ENCODE data around the gene THUMPD3. TPM values are rescaled to one million over a fixed set of nuclear protein-coding genes. Genes with fewer than 3 reads are reported as not detected.

The THUMPD3 gene
- total and polyA plus RNA-seq, 9 of the 15 experiments (the other 6 are each of a cell fraction or from before 2014, with no cell fraction given): 58.3 to 132 (median 113) TPM

DNA sequence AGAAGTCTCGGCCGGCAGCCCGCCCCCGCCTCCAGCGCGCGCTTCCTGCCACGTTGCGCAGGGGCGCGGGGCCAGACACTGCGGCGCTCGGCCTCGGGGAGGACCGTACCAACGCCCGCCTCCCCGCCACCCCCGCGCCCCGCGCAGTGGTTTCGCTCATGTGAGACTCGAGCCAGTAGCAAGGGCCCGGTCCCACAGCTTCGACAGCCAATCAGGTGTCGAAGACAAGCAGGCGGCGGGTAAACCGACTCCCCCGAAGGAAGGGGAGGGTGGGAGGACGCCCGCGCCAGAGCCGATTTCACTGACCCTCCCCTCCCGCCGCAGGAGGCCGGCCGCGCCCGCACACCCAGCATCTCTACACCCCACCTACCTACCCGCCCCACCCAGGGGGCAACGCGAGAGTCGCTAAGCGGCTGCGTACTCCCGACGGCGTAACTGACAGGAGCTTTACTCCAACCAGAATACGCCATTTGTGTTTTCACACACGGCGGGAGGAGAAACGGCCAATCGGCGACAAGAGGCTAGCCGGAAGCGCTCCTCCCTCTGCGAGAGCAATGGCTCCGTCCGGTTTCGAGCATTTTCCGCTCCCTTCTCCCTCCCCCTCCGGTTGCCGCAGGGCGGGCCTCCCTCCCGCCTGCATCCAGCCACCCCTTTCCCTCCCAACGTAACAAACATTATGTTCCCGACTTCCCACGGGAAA lies 33.9 kb downstream of the THUMPD3 start (continued):
- TF ChIP-seq, protein P1, sequence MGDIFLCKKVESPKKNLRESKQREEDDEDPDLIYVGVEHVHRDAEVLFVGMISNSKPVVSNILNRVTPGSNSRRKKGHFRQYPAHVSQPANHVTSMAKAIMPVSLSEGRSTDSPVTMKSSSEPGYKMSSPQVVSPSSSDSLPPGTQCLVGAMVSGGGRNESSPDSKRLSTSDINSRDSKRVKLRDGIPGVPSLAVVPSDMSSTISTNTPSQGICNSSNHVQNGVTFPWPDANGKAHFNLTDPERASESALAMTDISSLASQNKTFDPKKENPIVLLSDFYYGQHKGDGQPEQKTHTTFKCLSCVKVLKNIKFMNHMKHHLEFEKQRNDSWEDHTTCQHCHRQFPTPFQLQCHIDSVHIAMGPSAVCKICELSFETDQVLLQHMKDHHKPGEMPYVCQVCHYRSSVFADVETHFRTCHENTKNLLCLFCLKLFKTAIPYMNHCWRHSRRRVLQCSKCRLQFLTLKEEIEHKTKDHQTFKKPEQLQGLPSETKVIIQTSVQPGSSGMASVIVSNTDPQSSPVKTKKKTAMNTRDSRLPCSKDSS (IDR thresholded peaks at IDR 0.05; ENCODE audit: low read depth, partially characterized antibody): no peak
- TF ChIP-seq RHOXF2B (CRISPR knock-in tag; conservative IDR thresholded peaks at IDR 0.05) (0 out of 2 replicates have a peak, but pooled peaks have one; percentile 52), KAT7 (CRISPR knock-in tag; IDR thresholded peaks at IDR 0.05; ENCODE audit: borderline replicate concordance) (peak; percentile 76; the same call in 1 of the 2 replicates), RNF2 (IDR thresholded peaks at IDR 0.05) (peak; percentile 98), ZNF311 (CRISPR knock-in tag; IDR thresholded peaks at IDR 0.05) (no peak), NCOA2 (IDR thresholded peaks at IDR 0.05; ENCODE audit: partially characterized antibody in 2 of 2) (no peak), ZNF444 (CRISPR knock-in tag; IDR thresholded peaks at IDR 0.05) (peak; percentile 62; the same call in 1 of the 2 replicates), RB1 (IDR thresholded peaks at IDR 0.05; ENCODE audit: low read depth) (peak; percentile 87), BRF1 (IDR thresholded peaks at IDR 0.05; ENCODE audit: borderline replicate concordance, extremely low read depth, insufficient read length) (no peak), ETV6 (IDR thresholded peaks at IDR 0.05; ENCODE audit: borderline replicate concordance in 1 of 2, low read depth in 2 of 2, low read length in 1 of 2) (no peak; a peak in 1 of 4 replicates), ETV6 (CRISPR knock-in tag; IDR thresholded peaks at IDR 0.05; ENCODE audit: borderline replicate concordance) (peak; percentile 72; the same call in 1 of the 2 replicates), ETV5 (CRISPR knock-in tag; IDR thresholded peaks at IDR 0.05; ENCODE audit: low read depth) (no peak; the same call in 1 of the 2 replicates), HNRNPUL1 (IDR thresholded peaks at IDR 0.05; ENCODE audit: low read length) (peak; percentile 82; the same call in 1 of the 2 replicates), SP1 (CRISPR knock-in tag; IDR thresholded peaks at IDR 0.05) (peak; percentile 99), CHD2 (IDR thresholded peaks at IDR 0.05; ENCODE audit: low read depth, low read length) (peak; percentile 98), ILK (tag; IDR thresholded peaks at IDR 0.05; ENCODE audit: borderline replicate concordance, low read depth) (no peak), KLF13 (tag; IDR thresholded peaks at IDR 0.05; ENCODE audit: borderline replicate concordance, low read depth) (no peak; the same call in 1 of the 2 replicates), PML (IDR thresholded peaks at IDR 0.05; ENCODE audit: low read length) (no peak; the same call in 1 of the 2 replicates)
- TF ChIP-seq, protein P2, sequence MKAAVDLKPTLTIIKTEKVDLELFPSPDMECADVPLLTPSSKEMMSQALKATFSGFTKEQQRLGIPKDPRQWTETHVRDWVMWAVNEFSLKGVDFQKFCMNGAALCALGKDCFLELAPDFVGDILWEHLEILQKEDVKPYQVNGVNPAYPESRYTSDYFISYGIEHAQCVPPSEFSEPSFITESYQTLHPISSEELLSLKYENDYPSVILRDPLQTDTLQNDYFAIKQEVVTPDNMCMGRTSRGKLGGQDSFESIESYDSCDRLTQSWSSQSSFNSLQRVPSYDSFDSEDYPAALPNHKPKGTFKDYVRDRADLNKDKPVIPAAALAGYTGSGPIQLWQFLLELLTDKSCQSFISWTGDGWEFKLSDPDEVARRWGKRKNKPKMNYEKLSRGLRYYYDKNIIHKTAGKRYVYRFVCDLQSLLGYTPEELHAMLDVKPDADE (conservative IDR thresholded peaks at IDR 0.05; ENCODE audit: control insufficient read depth, low read depth, low read length): no peak; the same call in none of the 2 replicates
- TF ChIP-seq, protein P3, sequence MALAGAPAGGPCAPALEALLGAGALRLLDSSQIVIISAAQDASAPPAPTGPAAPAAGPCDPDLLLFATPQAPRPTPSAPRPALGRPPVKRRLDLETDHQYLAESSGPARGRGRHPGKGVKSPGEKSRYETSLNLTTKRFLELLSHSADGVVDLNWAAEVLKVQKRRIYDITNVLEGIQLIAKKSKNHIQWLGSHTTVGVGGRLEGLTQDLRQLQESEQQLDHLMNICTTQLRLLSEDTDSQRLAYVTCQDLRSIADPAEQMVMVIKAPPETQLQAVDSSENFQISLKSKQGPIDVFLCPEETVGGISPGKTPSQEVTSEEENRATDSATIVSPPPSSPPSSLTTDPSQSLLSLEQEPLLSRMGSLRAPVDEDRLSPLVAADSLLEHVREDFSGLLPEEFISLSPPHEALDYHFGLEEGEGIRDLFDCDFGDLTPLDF (CRISPR knock-in tag; IDR thresholded peaks at IDR 0.05): no peak
